EH (cell line): ENCODE data around the gene UNC50.

Experiments used
- DNase-seq: peaks from one replicate; pipeline ENCODE4 v3.0.0-alpha.2; 2015; ENCODE audit warnings: low read depth

Gene UNC50

GRCh38 chr2:98665677-98666076, 57.3 kb downstream of the UNC50 start:
- DNase-seq: no peak
